DMS 273 (cell line): ENCODE data around the gene U2AF1L4.
"Not testable (repeated sequence)": the region's sequence is repeated elsewhere in the genome, so short reads cannot be mapped to it uniquely, and the experiment has no call there.

Experiments used
- DNase-seq: peaks from one replicate; lab custom pipeline; 2025; ENCODE audit not compliant: unreplicated experiment; lab: John Stamatoyannopoulos, UW

The U2AF1L4 gene

GRCh38 chr19:35727956-35728706 lies 17.1 kb downstream of the U2AF1L4 start:
- DNase-seq = no peak

GRCh38 chr19:35727053-35727955 lies 17.9 kb downstream of the U2AF1L4 start:
- DNase-seq = no peak

- DNase-seq = no peak
Observed at GRCh38 chr19:35725216-35725861, 19.9 kb downstream of the U2AF1L4 start.

GRCh38 chr19:35724560-35724959 lies 20.7 kb downstream of the U2AF1L4 start:
- DNase-seq = no peak

GRCh38 chr19:35724132-35724531 lies 21.1 kb downstream of the U2AF1L4 start:
- DNase-seq = not testable (repeated sequence)

GRCh38 chr19:35723671-35724070 lies 21.5 kb downstream of the U2AF1L4 start:
- no peak for DNase-seq

GRCh38 chr19:35722897-35723296 lies 22.3 kb downstream of the U2AF1L4 start:
- no peak for DNase-seq

GRCh38 chr19:35722461-35722860 lies 22.8 kb downstream of the U2AF1L4 start:
- no peak for DNase-seq

- DNase-seq = no peak
Observed at GRCh38 chr19:35721374-35721773, 23.8 kb downstream of the U2AF1L4 start.

GRCh38 chr19:35720648-35721047 lies 24.6 kb downstream of the U2AF1L4 start:
- DNase-seq = no peak

- no peak for DNase-seq
Observed at GRCh38 chr19:35720163-35720524, 25.1 kb downstream of the U2AF1L4 start.

GRCh38 chr19:35719402-35720162 lies 25.6 kb downstream of the U2AF1L4 start:
- DNase-seq = no peak

- DNase-seq = peak; percentile 58
Observed at GRCh38 chr19:35718345-35719041, 26.7 kb downstream of the U2AF1L4 start.

GRCh38 chr19:35717665-35718344 lies 27.4 kb downstream of the U2AF1L4 start, which contains the start of gene KMT2B:
Gene KMT2B (plus strand): TSS chr19:35718003. CDS start chr19:35718019, 16 bp downstream.
- DNase-seq = no peak

GRCh38 chr19:35716801-35717664 lies 28.2 kb downstream of the U2AF1L4 start:
- peak; percentile 99 for DNase-seq

- DNase-seq = no peak
Observed at GRCh38 chr19:35715981-35716800, 29.0 kb downstream of the U2AF1L4 start.

GRCh38 chr19:35715355-35715809 lies 29.8 kb downstream of the U2AF1L4 start:
- no peak for DNase-seq
